Endothelial cell of umbilical vein (primary cell): ENCODE measurements around the gene INTS11. TPM values are rescaled to one million over a fixed set of nuclear protein-coding genes. Genes with fewer than 3 reads are reported as not detected.

ENCODE experiments used
- BruUV-seq: library from RNA; stranded (reverse); fragments of 400-500 nt; replicated peaks from 2 replicates; lab custom pipeline; 2021; lab: Mats Ljungman, UMichigan
- CTCF ChIA-PET: fragments of 300-600, 350-600 bp; sonication (Branson Sonifier 250); formaldehyde crosslinking; loops from one replicate; lab custom pipeline; 2021; ENCODE audit warnings: antibody characterized with exemption, inconsistent platforms; lab: Charles Lee
- POLR2A ChIA-PET: fragments of 300-600, 350-600 bp; sonication (Branson Sonifier 250); formaldehyde crosslinking; loops from one replicate; lab custom pipeline; 2021; ENCODE audit warnings: antibody characterized with exemption, inconsistent platforms; lab: Charles Lee
- DNase-seq: peaks from one replicate; pipeline ENCODE4 v3.0.0-alpha.2; 2011; ENCODE audit warnings: low read depth, low spot score
- FAIRE-seq: peaks from 2 replicates; lab custom pipeline; 2011; peaks lifted over from hg19 to GRCh38; lab: Jason Lieb, UNC
- H2AFZ ChIP-seq: 2 replicates; pipeline ENCODE4 v1.6.0; 2012; ENCODE audit warnings: low read depth, low read length, control low read depth, inconsistent platforms
- H3K27ac ChIP-seq: 2 replicates; pipeline ENCODE4 v1.5.1; 2011; ENCODE audit warnings: low read depth, mild to moderate bottlenecking, control low read depth, low read length, moderate library complexity; ENCODE audit not compliant: insufficient read depth
- H3K27me3 ChIP-seq, 2 experiments: 2 replicates each; pipeline versions ENCODE4 v1.6.0 to v1.6.1; 2011; ENCODE audit warnings: low read length in 2 of 2, mixed read lengths in 1 of 2; ENCODE audit not compliant: control insufficient read depth in 2 of 2, insufficient read depth in 2 of 2
- H3K36me3 ChIP-seq, 2 experiments: 2 replicates in 1 of 2; 3 replicates in 1 of 2; pipeline ENCODE4 v1.5.1; 2011; ENCODE audit warnings: low read length in 2 of 2, mild to moderate bottlenecking in 1 of 2, moderate library complexity in 1 of 2; ENCODE audit not compliant: control insufficient read depth in 2 of 2, insufficient read depth in 2 of 2; ENCODE audit errors: extremely low read depth in 1 of 2
- H3K4me1 ChIP-seq: 3 replicates; pipeline ENCODE4 v1.5.1; 2011; ENCODE audit warnings: mild to moderate bottlenecking, low read length; ENCODE audit not compliant: control insufficient read depth, insufficient read depth; ENCODE audit errors: extremely low read depth
- H3K4me2 ChIP-seq: 2 replicates; pipeline ENCODE4 v1.6.1; 2011; ENCODE audit warnings: low read length, control low read depth, mixed read lengths; ENCODE audit not compliant: insufficient read depth
- H3K4me3 ChIP-seq, 3 experiments: fragments of 200-600 bp in 1 of 3; sonication (generic), shearing (Covaris generic) in 1 of 3; replicated peaks in 1 of 3; 2 replicates each; pipeline ENCODE4 v1.5.1; 2011 to 2016; ENCODE audit warnings: control low read depth in 3 of 3, low read length in 3 of 3, mild to moderate bottlenecking in 2 of 3, inconsistent platforms in 1 of 3, low read depth in 1 of 3, moderate library complexity in 1 of 3; ENCODE audit not compliant: insufficient read depth in 1 of 3
- H3K79me2 ChIP-seq: 2 replicates; pipeline ENCODE4 v1.6.0; 2012; ENCODE audit warnings: low read length, inconsistent platforms; ENCODE audit not compliant: control insufficient read depth, insufficient read depth
- H3K9ac ChIP-seq: replicated peaks from 2 replicates; pipeline ENCODE3; 2011; ENCODE audit warnings: low read length, control low read depth; ENCODE audit not compliant: insufficient read depth; ENCODE audit errors: extremely low read depth
- H3K9me1 ChIP-seq: replicated peaks from 3 replicates; pipeline ENCODE4 v1.6.0; 2011; ENCODE audit warnings: mild to moderate bottlenecking, low read length; ENCODE audit not compliant: control insufficient read depth, insufficient read depth; ENCODE audit errors: extremely low read depth
- H3K9me3 ChIP-seq: replicated peaks from 2 replicates; pipeline ENCODE4 v1.5.1; 2012; ENCODE audit warnings: low read length, inconsistent platforms; ENCODE audit not compliant: control insufficient read depth, insufficient read depth
- H4K20me1 ChIP-seq: replicated peaks from 2 replicates; pipeline ENCODE3; 2011; ENCODE audit warnings: mild to moderate bottlenecking, low read length; ENCODE audit not compliant: control insufficient read depth, insufficient read depth; ENCODE audit errors: extremely low read depth
- EZH2 ChIP-seq: IDR thresholded peaks from 2 replicates; pipeline ENCODE4 v1.6.1; 2012; ENCODE audit warnings: borderline replicate concordance, low read depth, mild to moderate bottlenecking, moderate library complexity, low read length, inconsistent platforms; ENCODE audit not compliant: severe bottlenecking
- FOS ChIP-seq: IDR thresholded peaks from 2 replicates; pipeline ENCODE4 v1.6.1; 2011; ENCODE audit warnings: mild to moderate bottlenecking, low read length, moderate library complexity, borderline replicate concordance; ENCODE audit not compliant: insufficient read depth
- MYC ChIP-seq: IDR thresholded peaks from one replicate; pipeline ENCODE4 v1.6.1; 2011; ENCODE audit warnings: mild to moderate bottlenecking, low read depth, low read length
- POLR2A ChIP-seq: IDR thresholded peaks from 2 replicates; pipeline ENCODE4 v1.6.1; 2012; ENCODE audit warnings: low read depth, mild to moderate bottlenecking, control low read depth, low read length
- POLR2AphosphoS5 ChIP-seq: IDR thresholded peaks from 2 replicates; pipeline ENCODE4 v1.6.1; 2012; ENCODE audit warnings: low read depth, mild to moderate bottlenecking, control low read depth, low read length, moderate library complexity; ENCODE audit not compliant: insufficient read depth
- dilution Hi-C: fragments of 300-500 bp; cut with MboI; formaldehyde crosslinking; loops from one replicate; pipeline ENCODE4 v1.15.0; 2019; ENCODE audit warnings: low sequenced_read_pairs; ENCODE audit not compliant: extremely low pct_ligation_motif_present
- intact Hi-C: fragments of 100-400 bp; cut with micrococcal nuclease; formaldehyde crosslinking; loops from one replicate; pipeline ENCODE4 v1.10.0; 2022
- polyA plus RNA-seq, 4 experiments: library from polyadenylated mRNA; depleted of rRNA in 3 of 4; stranded (reverse) in 3 of 4; unstranded in 1 of 4; fragments of >200 nt; gene quantifications; 2 replicates each; pipeline versions ENCODE4 v1.2.1 to v1.2.3, GENCODE V29; 2011 to 2012; ENCODE audit warnings: missing spikeins in 1 of 4
- total RNA-seq: library from RNA; stranded (reverse); gene quantifications from 2 replicates; pipeline ENCODE4 v1.2.3, GENCODE V29; 2021
- TF ChIP-seq, protein P1 (sequence below): IDR thresholded peaks from 2 replicates; pipeline ENCODE4 v1.6.1; 2011; ENCODE audit not compliant: insufficient read depth, insufficient read length

The INTS11 gene
- total and polyA plus RNA-seq, 2 donors (not counting 3 experiments of a cell fraction or from before 2014, with no cell fraction given) = 132 to 222 TPM

- Histone ChIP-seq H3K9ac (no peak overlapping the region), H2AFZ (no peak overlapping the region), H3K27ac (no peak overlapping the region), H3K9me3 (no peaks in the 10 kb centered on the region), H3K4me2 (no peak overlapping the region), H3K79me2 (no peaks in the 10 kb centered on the region), H3K9me1 (no peaks in the 10 kb centered on the region), H3K4me1 (no peaks in the 10 kb centered on the region), H3K4me3 (no peak overlapping the region), H4K20me1 (no peaks in the 10 kb centered on the region), H3K27me3 (peaks cover 11 to 23% of the 10 kb centered on the region in 2 experiments), H3K36me3 (no peaks in the 10 kb centered on the region)
- intact Hi-C loops (no loop called here), dilution Hi-C loops (no loop called here)
- ChIA-PET CTCF (no interaction called here), POLR2A (no interaction called here)
- TF ChIP-seq POLR2A (no peak), POLR2AphosphoS5 (no peak)
- TF ChIP-seq, protein P1, sequence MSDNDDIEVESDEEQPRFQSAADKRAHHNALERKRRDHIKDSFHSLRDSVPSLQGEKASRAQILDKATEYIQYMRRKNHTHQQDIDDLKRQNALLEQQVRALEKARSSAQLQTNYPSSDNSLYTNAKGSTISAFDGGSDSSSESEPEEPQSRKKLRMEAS = no peak
- no TSS peak for BruUV-seq
- FAIRE-seq (no peak), DNase-seq (no peak)
Observed at GRCh38 chr1:1356796-1357401, 32.4 kb upstream of the INTS11 start.

DNA sequence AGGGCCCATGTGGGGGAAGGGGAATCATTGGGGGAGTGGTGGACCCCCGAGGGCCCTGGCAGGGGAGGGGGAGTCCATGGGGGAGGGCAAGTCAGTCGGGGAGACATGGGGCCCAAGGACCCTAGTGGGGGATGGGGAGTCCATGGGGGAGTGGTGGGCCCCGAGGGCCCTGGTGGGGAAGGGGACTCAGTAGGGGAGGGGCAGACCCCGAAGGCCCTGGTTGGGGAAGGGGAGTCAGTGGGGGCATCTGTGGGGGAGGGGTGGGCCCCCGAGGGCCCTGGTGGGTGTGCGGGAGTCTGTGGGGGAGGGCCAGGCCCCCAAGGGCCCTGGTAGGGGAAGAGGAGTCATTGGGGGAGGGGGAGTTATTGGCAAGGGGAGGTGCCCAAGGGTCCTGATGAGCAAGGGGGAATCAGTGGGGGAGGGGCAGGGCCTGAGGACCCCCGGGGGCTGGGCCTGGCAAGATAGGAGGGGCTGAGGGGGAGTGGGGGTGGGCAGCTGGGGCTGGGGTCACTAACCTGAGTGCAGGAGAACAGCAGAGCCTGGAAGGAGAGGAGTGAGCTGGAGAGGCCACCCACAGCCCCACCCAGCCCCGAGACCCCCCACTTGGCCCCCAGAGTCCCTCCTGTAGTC lies 31.8 kb upstream of the INTS11 start:
- H3K27me3 ChIP-seq = peaks cover 11 to 23% of the 10 kb centered on the region in 2 experiments
- ChIA-PET CTCF (interaction anchor here (1.2 kb wide), 1 partner anchor 16 kb away, joined by 9 read pairs; no protein-coding TSS in a partner anchor), POLR2A (no interaction called here)
- intact Hi-C loops = no loop called here
- no peak overlapping the region for H3K9ac ChIP-seq
- H3K79me2 ChIP-seq = no peaks in the 10 kb centered on the region
- H2AFZ ChIP-seq = no peak overlapping the region
- H3K4me1 ChIP-seq = no peaks in the 10 kb centered on the region
- TF ChIP-seq FOS = no peak
- TF ChIP-seq, protein P1 = no peak
- no peak for TF ChIP-seq EZH2
- TF ChIP-seq MYC = no peak
- no peaks in the 10 kb centered on the region for H4K20me1 ChIP-seq
- no peak overlapping the region for H3K4me3 ChIP-seq
- no TSS peak for BruUV-seq
- H3K4me2 ChIP-seq = no peak overlapping the region
- no peaks in the 10 kb centered on the region for H3K9me3 ChIP-seq
- no peaks in the 10 kb centered on the region for H3K9me1 ChIP-seq
- dilution Hi-C loops = no loop called here
- DNase-seq (no peak), FAIRE-seq (no peak)
- no peaks in the 10 kb centered on the region for H3K36me3 ChIP-seq
- H3K27ac ChIP-seq = no peak overlapping the region
